Esophagus muscularis mucosa (tissue), 4 donors: Measurements from ENCODE around the gene TMC2.

Source experiments
- CTCF ChIP-seq, 3 experiments: fragments of 200-600 bp in 2 of 3; fragments of 450-650 bp in 1 of 3; sonication (generic) in 2 of 3; IDR thresholded peaks; one replicate each; pipeline ENCODE4 v1.5.1; 2017 to 2019; ENCODE audit warnings: antibody characterized with exemption in 3 of 3, mild to moderate bottlenecking in 2 of 3, moderate library complexity in 1 of 3
- EP300 ChIP-seq: sonication (generic); formaldehyde crosslinking; IDR thresholded peaks from one replicate; pipeline ENCODE4 v1.6.1; 2017; ENCODE audit warnings: antibody characterized with exemption
- POLR2A ChIP-seq: fragments of 450-650 bp; IDR thresholded peaks from one replicate; pipeline ENCODE4 v1.6.1; 2017; ENCODE audit warnings: antibody characterized with exemption, moderate library complexity, mild to moderate bottlenecking, low read depth

GRCh38 chr20:2653556-2654383 lies 117.4 kb downstream of the TMC2 start:
- no peak for TF ChIP-seq CTCF (IDR thresholded peaks at IDR 0.05)
- TF ChIP-seq POLR2A = no peak
- TF ChIP-seq EP300 = no peak
